HG02981 (cell line): ENCODE results near the gene ARL13A.
"Not testable (repeated sequence)": the region's sequence is repeated elsewhere in the genome, so short reads cannot be mapped to it uniquely, and the experiment has no call there.

Experiments
- ATAC-seq: cut with Tn5 transposase; IDR thresholded peaks from one replicate; pipeline ENCODE4 v1.9.1; 2021; ENCODE audit warnings: mild to moderate bottlenecking, moderate library complexity; ENCODE audit not compliant: unreplicated experiment

ARL13A gene

GRCh38 chrX:100969408-100969807 is at the start of gene ARL13A:
Gene ARL13A (plus strand): TSS chrX:100969708. CDS start chrX:100973690, 3,982 bp downstream.
- no peak for ATAC-seq

GRCh38 chrX:100924375-100924774 is 45.1 kb upstream of the ARL13A start:
- ATAC-seq: no peak

GRCh38 chrX:100926453-100926852 is 43.1 kb upstream of the ARL13A start:
- no peak for ATAC-seq

- ATAC-seq: peak; percentile 46
Observed at GRCh38 chrX:100928660-100929613, 40.6 kb upstream of the ARL13A start, which contains the start of gene XKRX. Gene XKRX (minus strand): TSS chrX:100928917. CDS start chrX:100928304, 613 bp downstream.

GRCh38 chrX:100931218-100931924 is 38.1 kb upstream of the ARL13A start:
- peak; percentile 80 for ATAC-seq

- no peak for ATAC-seq
Observed at GRCh38 chrX:100931925-100932285, 37.6 kb upstream of the ARL13A start.

GRCh38 chrX:100935767-100936166 is 33.7 kb upstream of the ARL13A start:
- no peak for ATAC-seq

- no peak for ATAC-seq
Observed at GRCh38 chrX:100939333-100939732, 30.2 kb upstream of the ARL13A start.

GRCh38 chrX:100944601-100945000 is 24.9 kb upstream of the ARL13A start:
- ATAC-seq: no peak

GRCh38 chrX:100946299-100946927 is 23.1 kb upstream of the ARL13A start:
- no peak for ATAC-seq

GRCh38 chrX:100948557-100948956 is 21.0 kb upstream of the ARL13A start:
- ATAC-seq: no peak

- no peak for ATAC-seq
Observed at GRCh38 chrX:100962811-100963210, 6.7 kb upstream of the ARL13A start.

GRCh38 chrX:100964362-100964761 is 5.1 kb upstream of the ARL13A start:
- ATAC-seq: no peak

- ATAC-seq: no peak
Observed at GRCh38 chrX:100969936-100970335, 428 bp downstream of the ARL13A start.

- ATAC-seq: no peak
Observed at GRCh38 chrX:100973411-100973810, 3.9 kb downstream of the ARL13A start.

GRCh38 chrX:100975212-100975611 is 5.7 kb downstream of the ARL13A start:
- no peak for ATAC-seq

GRCh38 chrX:100976211-100976610 is 6.7 kb downstream of the ARL13A start:
- no peak for ATAC-seq

- ATAC-seq: no peak
Observed at GRCh38 chrX:100979881-100980607, 10.5 kb downstream of the ARL13A start.

GRCh38 chrX:100980608-100981497 is 11.3 kb downstream of the ARL13A start:
- no peak for ATAC-seq

GRCh38 chrX:100981498-100981845 is 12.0 kb downstream of the ARL13A start:
- not testable (repeated sequence) for ATAC-seq
